OCI-LY3 (cell line): Measurements from ENCODE around the gene GATA1.

Experiments
- H2AFZ ChIP-seq: fragments of 200-600, 300-600 bp; shearing (Covaris generic); 2 replicates; pipeline ENCODE4 v1.6.0; 2014; ENCODE audit warnings: antibody characterized with exemption, low read depth, low read length
- H3K27ac ChIP-seq: fragments of 200-600, 300-600 bp; sonication (generic); 2 replicates; pipeline ENCODE4 v1.5.1; 2014; ENCODE audit warnings: mild to moderate bottlenecking, low read length, moderate library complexity, mixed read lengths
- H3K27me3 ChIP-seq: fragments of 200-600, 300-600 bp; sonication (generic); 2 replicates; pipeline ENCODE4 v1.6.1; 2014; ENCODE audit warnings: low read depth, low read length, mixed read lengths
- H3K36me3 ChIP-seq: fragments of 200-600, 300-600 bp; sonication (generic); replicated peaks from 2 replicates; pipeline ENCODE3; 2014; ENCODE audit warnings: low read depth, low read length, mixed read lengths
- H3K4me1 ChIP-seq: fragments of 300-600, 200-600 bp; sonication (generic); 2 replicates; pipeline ENCODE4 v1.6.1; 2014; ENCODE audit warnings: low read length, mixed read lengths
- H3K4me2 ChIP-seq: fragments of 200-600, 300-600 bp; sonication (generic); 2 replicates; pipeline ENCODE4 v1.6.1; 2014; ENCODE audit warnings: low read length, mixed read lengths
- H3K4me3 ChIP-seq: fragments of 300-600, 200-600 bp; sonication (generic); 2 replicates; pipeline ENCODE4 v1.5.1; 2014; ENCODE audit warnings: antibody characterized with exemption, mild to moderate bottlenecking, low read length, moderate library complexity
- H3K79me2 ChIP-seq: fragments of 300-600, 200-600 bp; shearing (Covaris generic); 2 replicates; pipeline ENCODE4 v1.6.1; 2014; ENCODE audit warnings: mild to moderate bottlenecking, low read length, mixed read lengths
- H3K9ac ChIP-seq: fragments of 300-600, 200-600 bp; shearing (Covaris generic); 2 replicates; pipeline ENCODE4 v1.6.0; 2014; ENCODE audit warnings: mild to moderate bottlenecking, low read length, moderate library complexity
- H3K9me3 ChIP-seq: fragments of 200-600, 300-600 bp; shearing (Covaris generic); 2 replicates; pipeline ENCODE4 v1.6.1; 2014; ENCODE audit warnings: low read length, mixed read lengths; ENCODE audit not compliant: insufficient read depth
- H4K20me1 ChIP-seq: fragments of 200-600, 300-600 bp; sonication (generic); 2 replicates; pipeline ENCODE4 v1.6.1; 2016; ENCODE audit warnings: low read length, mixed read lengths; ENCODE audit not compliant: insufficient read depth
- EZH2phosphoT487 ChIP-seq: fragments of 200-600 bp; shearing (Covaris generic); IDR thresholded peaks from 2 replicates; pipeline ENCODE4 v1.6.1; 2018; ENCODE audit warnings: antibody characterized with exemption, mixed run types, low read depth
- TF ChIP-seq, protein P1 (sequence below): fragments of 200-600, 300-600 bp; sonication (generic); IDR thresholded peaks from 2 replicates; pipeline ENCODE4 v1.5.1; 2014; ENCODE audit warnings: antibody characterized with exemption, low read length, low read depth

GATA1 gene

DNA sequence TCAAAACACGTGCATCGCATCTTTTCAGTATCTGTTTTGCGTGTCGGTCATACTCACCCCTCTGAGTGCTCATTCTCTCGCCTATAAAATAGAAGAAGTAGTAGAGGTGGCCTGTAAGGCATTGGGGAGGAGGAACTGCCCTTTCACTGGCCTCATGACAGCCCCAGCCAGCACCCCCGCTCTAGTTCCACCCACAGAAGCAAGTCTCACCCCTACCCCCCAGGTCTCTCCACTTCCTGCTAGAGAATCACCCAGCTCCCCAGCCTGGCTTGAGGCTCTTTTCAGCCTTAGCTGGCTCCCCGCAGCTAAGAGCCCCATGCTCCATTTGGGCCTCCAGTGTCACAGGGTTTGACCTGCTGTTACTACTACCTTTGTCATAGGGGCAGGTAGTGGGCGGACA lies 27.3 kb downstream of the GATA1 start:
- Histone ChIP-seq H3K36me3 (no peaks in the 10 kb centered on the region), H3K27me3 (no peaks in the 10 kb centered on the region), H3K4me2 (no peak overlapping the region), H3K79me2 (no peaks in the 10 kb centered on the region), H3K4me3 (no peak overlapping the region), H3K4me1 (no peaks in the 10 kb centered on the region), H3K27ac (no peak overlapping the region), H3K9ac (no peak overlapping the region), H4K20me1 (no peaks in the 10 kb centered on the region), H3K9me3 (no peaks in the 10 kb centered on the region), H2AFZ (no peak overlapping the region)
- no peak for TF ChIP-seq EZH2phosphoT487

DNA sequence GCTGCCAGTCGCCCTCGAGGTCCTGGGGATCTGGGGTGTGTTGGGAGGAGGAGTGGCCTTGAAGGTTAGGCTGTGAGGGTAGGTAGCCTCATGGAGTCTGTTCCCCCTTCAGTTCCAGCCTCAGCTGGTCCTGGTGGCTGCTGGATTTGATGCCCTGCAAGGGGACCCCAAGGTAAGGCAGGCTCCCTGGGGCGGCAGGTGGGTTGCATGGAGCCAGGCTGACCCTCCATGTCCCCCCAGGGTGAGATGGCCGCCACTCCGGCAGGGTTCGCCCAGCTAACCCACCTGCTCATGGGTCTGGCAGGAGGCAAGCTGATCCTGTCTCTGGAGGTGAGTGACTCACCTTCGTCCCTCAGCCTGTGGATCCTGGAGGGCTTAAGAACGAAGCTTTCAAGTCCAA lies 28.3 kb downstream of the GATA1 start:
- TF ChIP-seq EZH2phosphoT487, result no peak
- TF ChIP-seq, protein P1, sequence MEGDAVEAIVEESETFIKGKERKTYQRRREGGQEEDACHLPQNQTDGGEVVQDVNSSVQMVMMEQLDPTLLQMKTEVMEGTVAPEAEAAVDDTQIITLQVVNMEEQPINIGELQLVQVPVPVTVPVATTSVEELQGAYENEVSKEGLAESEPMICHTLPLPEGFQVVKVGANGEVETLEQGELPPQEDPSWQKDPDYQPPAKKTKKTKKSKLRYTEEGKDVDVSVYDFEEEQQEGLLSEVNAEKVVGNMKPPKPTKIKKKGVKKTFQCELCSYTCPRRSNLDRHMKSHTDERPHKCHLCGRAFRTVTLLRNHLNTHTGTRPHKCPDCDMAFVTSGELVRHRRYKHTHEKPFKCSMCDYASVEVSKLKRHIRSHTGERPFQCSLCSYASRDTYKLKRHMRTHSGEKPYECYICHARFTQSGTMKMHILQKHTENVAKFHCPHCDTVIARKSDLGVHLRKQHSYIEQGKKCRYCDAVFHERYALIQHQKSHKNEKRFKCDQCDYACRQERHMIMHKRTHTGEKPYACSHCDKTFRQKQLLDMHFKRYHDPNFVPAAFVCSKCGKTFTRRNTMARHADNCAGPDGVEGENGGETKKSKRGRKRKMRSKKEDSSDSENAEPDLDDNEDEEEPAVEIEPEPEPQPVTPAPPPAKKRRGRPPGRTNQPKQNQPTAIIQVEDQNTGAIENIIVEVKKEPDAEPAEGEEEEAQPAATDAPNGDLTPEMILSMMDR, result no peak
- no peak overlapping the region for H3K4me3 ChIP-seq
- H3K36me3 ChIP-seq, result no peaks in the 10 kb centered on the region
- H3K4me2 ChIP-seq, result no peak overlapping the region
- H4K20me1 ChIP-seq, result no peaks in the 10 kb centered on the region
- no peaks in the 10 kb centered on the region for H3K9me3 ChIP-seq
- H3K79me2 ChIP-seq, result no peaks in the 10 kb centered on the region
- H3K4me1 ChIP-seq, result no peaks in the 10 kb centered on the region
- H3K9ac ChIP-seq, result no peak overlapping the region
- no peak overlapping the region for H2AFZ ChIP-seq
- H3K27me3 ChIP-seq, result no peaks in the 10 kb centered on the region
- H3K27ac ChIP-seq, result no peak overlapping the region

DNA sequence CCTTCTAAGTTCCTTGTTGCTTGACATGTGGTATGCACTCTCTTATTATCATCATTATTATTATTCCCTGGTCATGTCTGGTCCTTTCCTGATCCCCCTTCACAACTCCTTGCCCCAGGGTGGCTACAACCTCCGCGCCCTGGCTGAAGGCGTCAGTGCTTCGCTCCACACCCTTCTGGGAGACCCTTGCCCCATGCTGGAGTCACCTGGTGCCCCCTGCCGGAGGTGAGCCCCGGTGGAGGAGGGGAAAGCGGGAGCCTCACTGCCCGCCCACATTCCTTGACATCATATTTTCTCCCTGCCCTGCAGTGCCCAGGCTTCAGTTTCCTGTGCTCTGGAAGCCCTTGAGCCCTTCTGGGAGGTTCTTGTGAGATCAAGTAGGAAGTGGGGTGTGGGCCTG lies 28.9 kb downstream of the GATA1 start:
- Histone ChIP-seq H4K20me1 (no peaks in the 10 kb centered on the region), H3K9ac (no peak overlapping the region), H3K27ac (no peak overlapping the region), H3K79me2 (no peaks in the 10 kb centered on the region), H2AFZ (no peak overlapping the region), H3K9me3 (no peaks in the 10 kb centered on the region), H3K4me3 (no peak overlapping the region), H3K4me2 (no peak overlapping the region), H3K27me3 (no peaks in the 10 kb centered on the region), H3K4me1 (no peaks in the 10 kb centered on the region), H3K36me3 (no peaks in the 10 kb centered on the region)
- no peak for TF ChIP-seq EZH2phosphoT487
- TF ChIP-seq, protein P1, result no peak

DNA sequence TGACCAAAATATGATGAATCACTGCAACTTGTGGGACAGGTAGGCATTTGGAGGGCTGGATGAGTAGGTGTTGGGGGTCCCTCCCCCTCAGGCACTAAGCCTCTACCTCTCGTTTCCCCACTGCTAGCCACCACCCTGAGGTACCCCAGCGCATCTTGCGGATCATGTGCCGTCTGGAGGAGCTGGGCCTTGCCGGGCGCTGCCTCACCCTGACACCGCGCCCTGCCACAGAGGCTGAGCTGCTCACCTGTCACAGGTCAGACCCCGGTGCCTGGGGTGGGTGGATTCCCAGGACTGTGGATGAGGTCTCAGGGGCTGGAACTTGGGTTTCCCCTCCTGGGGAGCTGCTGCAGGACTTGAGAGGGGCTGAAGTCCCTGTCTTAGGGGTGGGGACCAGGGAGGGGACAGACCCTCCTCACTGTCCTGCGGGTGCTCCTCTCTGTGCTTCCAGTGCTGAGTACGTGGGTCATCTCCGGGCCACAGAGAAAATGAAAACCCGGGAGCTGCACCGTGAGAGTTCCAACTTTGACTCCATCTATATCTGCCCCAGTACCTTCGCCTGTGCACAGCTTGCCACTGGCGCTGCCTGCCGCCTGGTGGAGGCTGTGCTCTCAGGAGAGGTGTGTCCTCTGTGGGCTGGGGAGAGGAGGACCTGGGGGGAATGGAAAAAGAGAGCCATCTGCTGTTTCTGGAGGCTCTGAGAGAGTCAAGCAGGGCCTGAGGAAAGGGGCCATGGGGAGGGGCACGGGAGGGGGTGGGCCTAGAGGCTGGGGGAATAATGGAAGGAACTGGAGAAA lies 29.8 kb downstream of the GATA1 start:
- no peaks in the 10 kb centered on the region for H3K79me2 ChIP-seq
- H3K9ac ChIP-seq, result no peak overlapping the region
- no peaks in the 10 kb centered on the region for H3K36me3 ChIP-seq
- no peak overlapping the region for H3K4me3 ChIP-seq
- H4K20me1 ChIP-seq, result no peaks in the 10 kb centered on the region
- no peak overlapping the region for H3K4me2 ChIP-seq
- H3K4me1 ChIP-seq, result no peaks in the 10 kb centered on the region
- no peaks in the 10 kb centered on the region for H3K9me3 ChIP-seq
- no peak for TF ChIP-seq EZH2phosphoT487
- TF ChIP-seq, protein P1, result no peak
- H3K27ac ChIP-seq, result no peak overlapping the region
- H2AFZ ChIP-seq, result no peak overlapping the region
- no peaks in the 10 kb centered on the region for H3K27me3 ChIP-seq
